ENCODE data around the gene WNT2. TPM values are rescaled to one million over a fixed set of nuclear protein-coding genes. Genes with fewer than 3 reads are reported as not detected.

WNT2 gene
- 0.57 TPM for total RNA-seq
- long read RNA-seq: 0 reads

- ATAC-seq (no peak), DNase-seq (no peak)
- intact Hi-C loops (cut with micrococcal nuclease): no loop called here
Measured at GRCh38 chr7:117322741-117323304, at the start of gene WNT2. Gene WNT2 (minus strand): TSS chr7:117323058. CDS start chr7:117322989, 69 bp downstream.

GRCh38 chr7:117372073-117372472 is 49.2 kb upstream of the WNT2 start:
- ATAC-seq: no peak
- intact Hi-C loops (cut with micrococcal nuclease): no loop called here
- DNase-seq: no peak

GRCh38 chr7:117364339-117365080 is 41.7 kb upstream of the WNT2 start:
- intact Hi-C loops (cut with micrococcal nuclease): no loop called here
- no peak for DNase-seq
- ATAC-seq: no peak

GRCh38 chr7:117362294-117362888 is 39.5 kb upstream of the WNT2 start:
- no peak for DNase-seq
- no peak for ATAC-seq
- intact Hi-C loops (cut with micrococcal nuclease): no loop called here

GRCh38 chr7:117350027-117350426 is 27.2 kb upstream of the WNT2 start:
- DNase-seq (no peak), ATAC-seq (no peak)
- intact Hi-C loops (cut with micrococcal nuclease): no loop called here

GRCh38 chr7:117349570-117349969 is 26.7 kb upstream of the WNT2 start:
- intact Hi-C loops (cut with micrococcal nuclease): no loop called here
- ATAC-seq (no peak), DNase-seq (no peak)

- ATAC-seq (no peak), DNase-seq (no peak)
- intact Hi-C loops (cut with micrococcal nuclease): no loop called here
Measured at GRCh38 chr7:117347962-117348672, 25.3 kb upstream of the WNT2 start.

- ATAC-seq (no peak), DNase-seq (no peak)
- intact Hi-C loops (cut with micrococcal nuclease): no loop called here
Measured at GRCh38 chr7:117347480-117347879, 24.6 kb upstream of the WNT2 start.

- intact Hi-C loops (cut with micrococcal nuclease): no loop called here
- no peak for ATAC-seq
- DNase-seq: no peak
Measured at GRCh38 chr7:117346161-117346560, 23.3 kb upstream of the WNT2 start.

GRCh38 chr7:117338020-117338419 is 15.2 kb upstream of the WNT2 start:
- no peak for DNase-seq
- intact Hi-C loops (cut with micrococcal nuclease): no loop called here
- ATAC-seq: no peak

- intact Hi-C loops (cut with micrococcal nuclease): no loop called here
- no peak for ATAC-seq
- no peak for DNase-seq
Measured at GRCh38 chr7:117333168-117333567, 10.3 kb upstream of the WNT2 start.

- no peak for ATAC-seq
- DNase-seq: no peak
- intact Hi-C loops (cut with micrococcal nuclease): no loop called here
Measured at GRCh38 chr7:117332031-117332430, 9.2 kb upstream of the WNT2 start.

GRCh38 chr7:117325836-117326235 is 3.0 kb upstream of the WNT2 start:
- intact Hi-C loops (cut with micrococcal nuclease): no loop called here
- DNase-seq (no peak), ATAC-seq (no peak)

GRCh38 chr7:117324960-117325359 is 2.1 kb upstream of the WNT2 start:
- peak; percentile 38 for ATAC-seq
- DNase-seq: no peak
- intact Hi-C loops (cut with micrococcal nuclease): no loop called here

GRCh38 chr7:117323851-117324711 is 1.2 kb upstream of the WNT2 start:
- DNase-seq (peak; percentile 59), ATAC-seq (peak; percentile 82)
- intact Hi-C loops (cut with micrococcal nuclease): no loop called here

- intact Hi-C loops (cut with micrococcal nuclease): no loop called here
- peak; percentile 11 for ATAC-seq
Measured at GRCh38 chr7:117323305-117323850, 520 bp upstream of the WNT2 start.

GRCh38 chr7:117320523-117320922 is 2.3 kb downstream of the WNT2 start:
- no peak for DNase-seq
- no peak for ATAC-seq
- intact Hi-C loops (cut with micrococcal nuclease): no loop called here

More at GRCh38 chr7:117323305-117323850, 520 bp upstream of the WNT2 start:
- DNase-seq: no peak

GRCh38 chr7:117319181-117319580 is 3.7 kb downstream of the WNT2 start:
- intact Hi-C loops (cut with micrococcal nuclease): no loop called here
- no peak for DNase-seq
- ATAC-seq: no peak

GRCh38 chr7:117313582-117313981 is 9.3 kb downstream of the WNT2 start:
- intact Hi-C loops (cut with micrococcal nuclease): no loop called here
- ATAC-seq (no peak), DNase-seq (no peak)

Data from left ventricle myocardium superior (tissue), 1 donor.